Measurements from ENCODE around the gene TBC1D5.
"Not testable (repeated sequence)": the region's sequence is repeated elsewhere in the genome, so short reads cannot be mapped to it uniquely, and the experiment has no call there.

The TBC1D5 gene

GRCh38 chr3:17717411-17717810 lies 25.0 kb downstream of the TBC1D5 start:
- no peak for FAIRE-seq
- DNase-seq (ENCODE audit: low spot score), result no peak

DNA sequence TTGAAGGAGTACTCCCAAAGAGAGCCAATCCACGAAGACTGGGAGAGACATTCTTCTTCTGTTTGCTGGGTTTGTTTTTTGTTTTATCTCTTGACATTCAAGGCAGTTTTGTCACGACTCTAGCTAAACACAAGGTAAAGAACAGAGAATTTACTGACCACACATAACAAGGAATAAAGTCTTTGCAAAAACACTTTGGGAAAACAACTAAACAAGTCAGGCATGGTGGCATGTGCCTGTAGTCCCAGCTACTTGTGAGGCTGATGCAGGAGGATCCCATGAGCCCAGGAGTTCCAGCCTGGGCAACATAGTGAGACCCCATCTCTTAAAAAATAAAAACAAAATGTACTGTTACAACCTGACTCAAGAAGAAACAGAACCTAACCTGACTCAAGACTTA lies 28.0 kb downstream of the TBC1D5 start:
- FAIRE-seq (no peak), DNase-seq (ENCODE audit: low spot score) (no peak)

- DNase-seq (ENCODE audit: low spot score), result no peak
- FAIRE-seq, result no peak
These were observed 33.1 kb downstream of the TBC1D5 start for GRCh38 chr3:17709236-17709810.

DNA sequence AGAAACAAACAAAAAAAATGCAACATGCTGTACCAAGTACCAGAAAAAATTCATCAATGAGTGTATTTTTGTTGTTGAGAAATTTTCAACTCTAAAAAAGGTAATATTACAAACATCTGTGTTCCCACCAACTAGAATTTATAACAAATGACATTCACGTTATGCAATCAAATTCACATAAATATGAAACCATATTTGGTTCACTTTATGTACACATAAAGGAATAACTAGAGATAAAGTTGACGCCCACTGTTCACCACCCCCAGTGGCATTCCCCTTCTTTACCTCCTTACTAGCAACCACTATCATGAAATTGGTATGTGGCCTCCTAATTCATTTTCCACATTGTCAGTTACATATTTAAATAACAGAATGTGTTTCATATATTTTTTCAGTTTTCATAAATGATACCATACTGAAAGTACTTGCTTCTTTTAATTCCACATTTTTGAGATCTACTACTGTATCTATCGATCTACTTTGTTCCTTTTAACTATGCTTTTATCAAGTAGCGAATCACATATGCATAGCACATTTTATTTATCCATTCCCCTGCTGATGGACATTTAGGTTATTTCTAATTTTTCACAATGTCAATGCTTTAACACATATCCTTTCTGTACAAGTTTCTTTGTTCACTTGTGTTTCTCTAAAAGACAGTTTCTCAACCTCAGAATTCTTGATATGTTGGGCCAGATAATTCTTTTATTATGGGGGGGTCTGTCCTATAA lies 34.5 kb downstream of the TBC1D5 start:
- FAIRE-seq, result no peak

DNA sequence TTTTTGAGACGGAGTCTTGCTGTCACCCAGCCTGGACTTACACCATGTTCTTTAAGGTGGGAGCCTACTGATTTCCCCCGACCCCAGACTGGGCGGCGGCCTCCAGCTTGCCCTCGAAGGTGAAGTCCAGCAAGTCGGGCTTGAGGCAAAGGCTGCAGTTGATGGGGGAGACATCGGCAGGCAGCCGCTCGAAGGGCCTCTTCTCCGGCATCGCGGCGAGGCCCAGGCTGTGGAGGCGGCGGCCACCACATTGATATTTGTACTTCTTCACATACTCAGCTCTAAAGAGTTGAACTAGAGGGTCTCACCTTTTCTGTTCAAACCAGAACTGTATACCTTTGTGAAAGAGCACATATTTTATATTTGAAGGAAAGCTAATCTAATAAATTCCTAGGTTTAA lies 36.4 kb downstream of the TBC1D5 start:
- FAIRE-seq; DNase-seq (ENCODE audit: low spot score): not testable (repeated sequence)

More for the DNA sequence above, 34.5 kb downstream of the TBC1D5 start:
- DNase-seq (ENCODE audit: low spot score), result no peak

- not testable (repeated sequence) for DNase-seq (ENCODE audit: low spot score); FAIRE-seq
These were observed 42.6 kb downstream of the TBC1D5 start for GRCh38 chr3:17699815-17700214.

DNA sequence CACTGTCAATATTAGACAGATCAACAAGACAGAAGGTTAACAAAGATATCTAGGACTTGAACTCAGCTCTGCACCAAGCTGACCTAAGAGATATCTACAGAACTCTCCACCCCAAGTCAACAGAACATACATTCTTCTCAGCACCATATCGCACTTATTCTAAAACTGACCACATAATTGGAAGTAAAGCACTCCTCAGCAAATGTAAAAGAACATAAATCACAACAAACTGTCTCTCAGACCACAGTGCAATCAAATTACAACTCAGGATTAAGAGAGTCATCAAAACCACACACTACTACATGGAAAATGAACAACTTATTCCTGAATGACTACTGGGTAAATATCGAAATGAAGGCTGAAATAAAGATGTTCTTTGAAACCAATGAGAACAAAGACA lies 46.8 kb downstream of the TBC1D5 start:
- not testable (repeated sequence) for DNase-seq (ENCODE audit: low spot score); FAIRE-seq

DNA sequence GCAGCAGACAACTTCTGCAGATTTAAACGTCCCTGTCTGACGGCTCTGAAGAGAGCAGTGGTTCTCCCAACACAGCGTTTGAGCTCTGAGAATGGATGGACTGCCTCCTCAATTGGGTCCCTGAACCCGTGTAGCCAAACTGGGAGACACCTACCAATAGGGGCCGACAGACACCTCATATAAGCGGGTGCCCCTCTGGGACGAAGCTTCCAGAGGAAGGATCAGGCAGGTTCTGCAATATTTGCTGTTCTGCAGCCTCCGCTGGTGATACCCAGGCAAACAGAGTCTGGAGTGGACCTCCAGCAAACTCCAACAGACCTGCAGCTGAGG lies 48.8 kb downstream of the TBC1D5 start:
- FAIRE-seq; DNase-seq (ENCODE audit: low spot score): not testable (repeated sequence)

GRCh38 chr3:17692846-17693669 lies 49.4 kb downstream of the TBC1D5 start:
- not testable (repeated sequence) for DNase-seq (ENCODE audit: low spot score); FAIRE-seq

DNA sequence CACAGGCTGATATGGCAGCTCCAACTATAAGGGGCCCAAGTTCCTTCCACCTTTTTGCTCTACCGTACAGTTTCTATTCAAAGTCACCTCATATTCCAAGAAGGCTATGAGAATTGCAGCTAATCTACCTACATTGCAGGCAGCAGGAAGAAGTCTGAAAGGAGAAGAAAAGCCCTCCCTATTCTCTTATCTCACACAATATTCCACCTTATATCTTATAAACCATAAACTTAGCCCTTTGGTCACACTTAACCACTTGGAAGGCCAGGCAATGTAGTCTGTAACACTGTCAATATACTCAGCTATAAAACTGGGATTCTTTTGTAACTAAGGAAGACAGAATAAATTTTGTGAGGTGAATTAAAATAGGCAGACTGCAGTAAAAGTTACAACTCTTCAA lies 54.9 kb downstream of the TBC1D5 start:
- DNase-seq (ENCODE audit: low spot score) (no peak), FAIRE-seq (no peak)

DNA sequence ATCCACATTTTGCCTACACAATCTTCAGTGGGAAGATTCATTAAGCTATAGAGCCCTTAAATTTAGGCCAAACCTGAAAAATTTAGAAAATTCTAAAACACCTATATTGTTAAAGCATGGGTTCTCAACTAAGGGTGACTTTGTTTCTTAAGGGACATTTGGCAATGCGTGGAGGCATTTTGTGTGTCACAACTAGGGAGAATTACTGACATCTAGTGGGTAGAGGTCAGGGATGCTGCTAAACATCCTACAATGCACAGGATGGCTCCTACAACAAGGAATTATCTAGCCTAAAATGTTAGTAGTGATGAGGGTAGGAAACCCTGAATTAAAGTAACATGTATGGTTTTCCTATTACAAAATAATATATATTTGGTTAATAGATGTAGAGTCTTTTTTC lies 55.8 kb downstream of the TBC1D5 start:
- DNase-seq (ENCODE audit: low spot score), result peak; percentile 23
- peak; percentile 40 for FAIRE-seq

GRCh38 chr3:17683542-17684207 lies 58.8 kb downstream of the TBC1D5 start:
- FAIRE-seq (no peak), DNase-seq (ENCODE audit: low spot score) (no peak)

DNA sequence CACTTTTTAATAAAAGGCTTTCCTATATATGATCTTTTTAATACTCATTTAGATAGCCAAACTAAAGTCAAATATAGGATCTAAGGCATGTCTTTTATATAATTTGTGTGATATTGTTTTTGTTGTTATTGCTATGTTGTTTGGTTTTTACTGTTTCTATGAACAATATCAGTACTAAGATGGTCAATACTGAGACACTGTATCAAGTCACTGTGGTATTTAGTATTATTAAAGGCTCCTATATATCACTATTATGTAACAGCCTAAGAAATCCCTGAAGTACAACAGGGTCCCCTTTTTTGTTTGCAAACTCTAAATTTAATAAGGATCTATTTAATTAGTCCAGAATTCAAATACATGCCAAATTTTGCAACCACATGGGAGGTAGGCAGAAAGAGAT lies 61.9 kb downstream of the TBC1D5 start:
- DNase-seq (ENCODE audit: low spot score) (no peak), FAIRE-seq (no peak)

- DNase-seq (ENCODE audit: low spot score) (peak; percentile 26), FAIRE-seq (peak; percentile 79)
These were observed 64.2 kb downstream of the TBC1D5 start for GRCh38 chr3:17678116-17678741.

GRCh38 chr3:17674082-17674686 lies 68.2 kb downstream of the TBC1D5 start:
- DNase-seq (ENCODE audit: low spot score), result no peak
- FAIRE-seq, result no peak

DNA sequence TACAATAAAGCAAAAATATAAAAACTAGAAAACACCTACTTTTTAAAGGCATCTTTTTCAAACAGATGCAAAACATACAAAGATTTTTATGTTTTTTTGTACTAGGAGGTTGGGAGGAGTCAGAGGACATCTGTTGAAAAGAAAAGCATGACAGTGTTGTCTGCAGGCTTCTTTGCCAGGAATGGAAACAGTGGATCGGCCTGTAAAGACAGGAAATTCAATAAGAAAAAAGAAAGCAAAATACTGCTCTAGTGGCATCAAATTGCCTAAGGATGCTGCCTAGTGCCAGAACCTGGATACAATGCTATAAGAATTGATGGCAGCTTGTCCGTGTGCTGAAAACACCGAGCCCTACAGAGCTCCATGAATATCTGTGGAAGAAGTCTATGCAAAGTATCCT lies 69.9 kb downstream of the TBC1D5 start:
- FAIRE-seq (no peak), DNase-seq (ENCODE audit: low spot score) (no peak)

- DNase-seq (ENCODE audit: low spot score) (no peak), FAIRE-seq (no peak)
These were observed 71.7 kb downstream of the TBC1D5 start for GRCh38 chr3:17670749-17671148.

GRCh38 chr3:17664923-17665322 lies 77.5 kb downstream of the TBC1D5 start:
- FAIRE-seq (no peak), DNase-seq (ENCODE audit: low spot score) (no peak)

GRCh38 chr3:17656264-17656663 lies 86.2 kb downstream of the TBC1D5 start:
- DNase-seq (ENCODE audit: low spot score) (no peak), FAIRE-seq (no peak)

GRCh38 chr3:17655743-17656142 lies 86.7 kb downstream of the TBC1D5 start:
- FAIRE-seq, result no peak
- DNase-seq (ENCODE audit: low spot score), result no peak

GRCh38 chr3:17649748-17650147 lies 92.7 kb downstream of the TBC1D5 start:
- not testable (repeated sequence) for DNase-seq (ENCODE audit: low spot score); FAIRE-seq
